Thymus (tissue), 11 donors: ENCODE results near the gene ZBTB7A. TPM values are rescaled to one million over a fixed set of nuclear protein-coding genes. Genes with fewer than 3 reads are reported as not detected.

Experiments used
- DNase-seq, 9 donors: peaks; one replicate each; pipeline ENCODE4 v3.0.0-alpha.2; 2013; ENCODE audit warnings: low spot score in 9 of 9, low read depth in 6 of 9, missing footprints in 1 of 9
- H3K27ac ChIP-seq, 2 donors: one replicate each; pipeline ENCODE4 v1.5.1; 2013; ENCODE audit warnings: control low read depth in 1 of 2, low read depth in 1 of 2, low read length in 1 of 2, mild to moderate bottlenecking in 1 of 2, moderate library complexity in 1 of 2
- H3K27me3 ChIP-seq, 2 donors: one replicate each; pipeline ENCODE4 v1.5.1; 2013; ENCODE audit warnings: low read length in 1 of 2; ENCODE audit not compliant: control insufficient read depth in 2 of 2, insufficient read depth in 1 of 2
- H3K36me3 ChIP-seq, 2 donors: one replicate each; pipeline ENCODE4 v1.5.1; 2013; ENCODE audit warnings: low read length in 1 of 2, mild to moderate bottlenecking in 1 of 2, moderate library complexity in 1 of 2; ENCODE audit not compliant: control insufficient read depth in 2 of 2, insufficient read depth in 2 of 2
- H3K4me1 ChIP-seq, 2 donors: one replicate each; pipeline ENCODE4 v1.5.1; 2013; ENCODE audit warnings: low read length in 2 of 2; ENCODE audit not compliant: control insufficient read depth in 2 of 2, insufficient read depth in 2 of 2
- H3K4me3 ChIP-seq, 2 donors: one replicate each; pipeline ENCODE4 v1.5.1; 2013; ENCODE audit warnings: low read length in 2 of 2, control low read depth in 1 of 2, mild to moderate bottlenecking in 1 of 2
- H3K9me3 ChIP-seq, 2 donors: one replicate each; pipeline ENCODE4 v1.5.1; 2013; ENCODE audit warnings: low read length in 1 of 2, mild to moderate bottlenecking in 1 of 2; ENCODE audit not compliant: control insufficient read depth in 2 of 2, insufficient read depth in 1 of 2
- WGBS: extraction: QIAGEN DNeasy Blood & Tissue Kit; methylation state at CpG from one replicate; pipeline ENCODE4 v1.1.7; 2013; 5-methylcytosine and 5-hydroxymethylcytosine counted together
- polyA plus RNA-seq: library from polyadenylated mRNA; stranded (reverse); fragments of 200-250 nt; gene quantifications from one replicate; pipeline ENCODE4 v1.2.3, GENCODE V29; 2013
- total RNA-seq: library from RNA; stranded (reverse); fragments of 120-200 nt; gene quantifications from one replicate; pipeline ENCODE4 v1.2.4, GENCODE V29; 2013
- donor health status: healthy.

The ZBTB7A gene
- total and polyA plus RNA-seq, 2 donors, result 5.1 to 9.4 TPM

DNA sequence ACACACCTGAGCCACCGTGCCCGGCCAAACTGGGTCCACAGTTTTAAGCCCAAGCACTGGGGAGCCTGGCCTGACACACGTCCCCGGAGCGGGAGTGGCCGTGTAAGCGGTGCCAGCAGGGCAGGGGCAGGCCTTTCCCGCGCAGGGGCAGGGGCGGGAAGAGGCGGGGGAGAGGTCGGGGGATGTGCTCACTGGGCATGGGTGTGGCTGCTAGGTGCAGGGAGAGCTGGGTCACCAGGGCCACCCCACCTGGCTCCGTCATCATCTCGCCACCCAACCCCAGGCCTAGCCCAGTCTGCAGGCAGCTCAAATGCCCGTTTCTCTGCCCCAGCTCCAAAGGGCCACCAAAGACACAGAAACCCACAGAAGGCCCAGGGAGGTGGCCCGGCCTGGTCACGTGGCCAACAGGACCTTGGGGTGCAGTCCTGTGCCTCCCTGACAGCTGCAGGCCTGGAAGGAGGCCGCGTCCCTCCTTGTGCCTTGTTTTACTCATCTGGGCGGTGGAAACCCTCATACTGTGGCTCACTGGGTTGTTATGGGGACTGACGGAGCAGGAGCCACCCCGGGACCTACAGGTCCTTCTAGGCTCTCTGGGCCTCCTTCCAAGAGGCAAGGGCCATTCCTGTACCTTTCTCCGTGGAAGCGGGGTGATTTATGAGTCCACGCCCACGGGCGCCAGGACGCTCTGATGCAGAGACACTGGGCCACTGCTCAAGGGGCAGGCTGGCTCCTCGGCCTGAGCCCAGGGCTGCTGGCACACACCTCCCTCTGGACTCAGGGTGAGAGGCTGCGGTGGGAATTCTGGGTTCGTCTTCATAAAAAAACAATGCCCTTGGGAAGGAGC lies 29.6 kb upstream of the ZBTB7A start:
- WGBS, result 98% methylated on average over 31 of the region's 31 CpGs

DNA sequence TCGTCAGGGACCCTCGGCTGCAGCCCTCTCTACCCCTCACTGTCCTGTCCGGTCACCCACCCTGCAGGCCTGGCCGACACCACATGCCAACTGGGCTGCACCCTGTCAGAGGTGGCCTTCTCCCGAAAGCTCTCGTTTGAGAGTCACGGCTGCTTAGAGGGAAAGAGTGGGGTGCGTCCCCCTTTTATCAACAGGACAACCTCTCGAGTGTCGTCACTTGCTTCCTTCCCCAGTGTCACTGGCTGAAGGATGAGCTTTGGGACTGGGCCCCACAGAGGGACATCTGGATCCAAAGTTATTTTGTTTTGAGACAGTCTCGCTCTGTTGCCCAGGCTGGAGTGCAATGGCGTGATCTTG lies 28.8 kb upstream of the ZBTB7A start:
- no peak overlapping the region for H3K27ac ChIP-seq
- no peak for DNase-seq
- H3K27me3 ChIP-seq, result no peaks in the 10 kb centered on the region
- H3K4me1 ChIP-seq, result no peaks in the 10 kb centered on the region
- peaks cover 80 to 83% of the 10 kb centered on the region in 2 donors for H3K36me3 ChIP-seq
- H3K9me3 ChIP-seq, result peaks cover 1 to 24% of the 10 kb centered on the region in 2 donors
- 98% methylated on average over 12 of the region's 12 CpGs for WGBS
- H3K4me3 ChIP-seq, result no peak overlapping the region

More for the DNA sequence above, 29.6 kb upstream of the ZBTB7A start:
- H3K4me1 ChIP-seq, result no peaks in the 10 kb centered on the region
- no peak overlapping the region for H3K27ac ChIP-seq
- H3K36me3 ChIP-seq, result peaks cover 81 to 91% of the 10 kb centered on the region in 2 donors
- H3K9me3 ChIP-seq, result peaks cover 1 to 24% of the 10 kb centered on the region in 2 donors
- H3K4me3 ChIP-seq, result no peak overlapping the region
- no peak for DNase-seq
- H3K27me3 ChIP-seq, result no peaks in the 10 kb centered on the region

DNA sequence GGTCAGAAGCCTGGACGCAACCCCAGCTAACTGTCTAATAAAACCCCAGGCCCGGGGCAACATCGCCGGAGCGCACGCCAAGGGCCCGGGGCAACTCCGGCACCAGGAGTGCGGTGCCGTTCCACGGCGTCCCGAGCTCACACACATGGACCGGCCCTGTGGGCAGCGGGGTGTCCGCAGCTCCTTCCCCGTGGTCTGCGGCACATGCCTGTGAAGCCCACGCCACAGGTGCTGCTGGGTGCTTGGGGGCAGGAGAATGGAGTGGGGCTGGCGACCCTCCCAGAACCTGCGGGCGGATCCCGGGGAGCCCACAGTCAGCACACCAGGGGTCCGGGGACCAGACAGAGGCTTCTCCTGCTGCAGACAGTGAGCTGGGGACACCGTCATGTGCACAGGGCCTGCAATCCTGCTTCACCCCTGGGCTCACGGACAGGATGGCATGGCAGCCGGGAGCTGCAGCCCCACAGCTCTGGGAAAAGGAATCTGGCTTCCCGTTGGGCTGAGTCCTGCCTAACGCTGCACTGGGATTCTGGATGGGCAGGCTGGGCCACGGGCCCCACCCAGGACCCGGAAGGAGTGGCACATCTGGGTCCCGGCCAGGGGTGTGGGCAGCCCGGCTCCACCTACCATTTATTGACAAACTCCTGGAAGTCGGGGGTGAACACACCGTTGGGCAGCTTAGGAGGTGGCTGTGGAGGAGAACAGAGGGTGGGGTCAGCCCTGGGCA lies 28.2 kb upstream of the ZBTB7A start:
- H3K4me3 ChIP-seq, result no peak overlapping the region
- H3K27ac ChIP-seq, result no peak overlapping the region
- WGBS, result 97% methylated on average over 35 of the region's 35 CpGs
- H3K4me1 ChIP-seq, result peaks cover 0 to 2% of the 10 kb centered on the region in 2 donors
- DNase-seq, result no peak
- H3K9me3 ChIP-seq, result peaks cover 1 to 24% of the 10 kb centered on the region in 2 donors
- no peaks in the 10 kb centered on the region for H3K27me3 ChIP-seq
- peaks cover 77 to 83% of the 10 kb centered on the region in 2 donors for H3K36me3 ChIP-seq

DNA sequence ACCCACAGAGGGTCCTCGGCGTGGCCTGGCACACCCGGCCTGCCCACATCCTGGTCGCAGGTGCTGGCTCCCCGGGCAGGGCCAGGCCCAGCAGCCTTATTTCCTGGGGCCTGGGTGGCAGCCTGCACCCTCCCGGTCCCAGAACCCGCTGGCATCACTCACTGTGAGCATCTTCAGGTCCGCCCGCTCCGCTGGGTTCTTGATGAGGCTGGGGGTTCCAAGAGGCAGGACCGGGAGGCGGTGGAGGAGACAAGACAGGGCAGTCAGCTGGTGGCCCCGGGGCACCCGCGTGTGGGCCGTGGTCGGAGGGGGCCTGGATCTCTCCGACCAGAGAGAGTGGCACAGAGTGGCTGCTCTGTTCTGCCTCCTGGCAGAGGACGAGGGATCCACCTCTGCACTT lies 27.6 kb upstream of the ZBTB7A start:
- DNase-seq, result no peak
- WGBS, result 99% methylated on average over 19 of the region's 19 CpGs
- Histone ChIP-seq H3K9me3 (peaks cover 1 to 26% of the 10 kb centered on the region in 2 donors), H3K36me3 (peaks cover 77 to 79% of the 10 kb centered on the region in 2 donors), H3K27me3 (no peaks in the 10 kb centered on the region), H3K4me3 (no peak overlapping the region), H3K27ac (no peak overlapping the region), H3K4me1 (peaks cover 6 to 8% of the 10 kb centered on the region in 2 donors)

DNA sequence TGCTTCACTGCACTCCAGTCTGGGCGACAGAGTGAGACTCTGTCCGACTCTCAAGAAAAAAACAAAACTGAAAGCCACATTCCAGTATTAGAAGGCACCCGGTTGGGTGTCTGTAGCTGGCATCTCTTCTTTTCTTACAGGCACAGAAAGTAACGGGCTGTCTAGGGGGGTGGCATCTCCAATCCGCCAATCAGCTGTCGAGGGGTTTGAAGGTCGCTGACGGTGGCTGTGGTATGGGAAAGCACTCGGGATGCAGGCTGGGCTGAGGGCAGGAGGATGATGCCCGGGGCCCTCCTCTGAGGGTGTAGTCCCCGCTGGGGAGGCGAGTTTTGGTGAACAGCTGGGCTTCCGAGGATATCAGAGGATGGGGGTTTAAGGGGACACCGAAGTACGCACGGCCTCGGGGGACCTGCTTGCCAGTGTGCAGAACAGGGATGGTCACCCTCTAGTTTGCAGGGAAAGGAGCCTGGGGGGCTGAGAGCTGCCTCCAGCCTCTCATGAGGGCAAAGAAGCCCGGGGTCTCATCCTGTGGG lies 27.0 kb upstream of the ZBTB7A start:
- Histone ChIP-seq H3K4me1 (peaks cover 11 to 14% of the 10 kb centered on the region in 2 donors), H3K36me3 (peaks cover 71 to 74% of the 10 kb centered on the region in 2 donors), H3K27me3 (no peaks in the 10 kb centered on the region), H3K27ac (no peak overlapping the region), H3K9me3 (peaks cover 1 to 29% of the 10 kb centered on the region in 2 donors), H3K4me3 (no peak overlapping the region)
- no peak for DNase-seq
- 98% methylated on average over 18 of the region's 18 CpGs for WGBS

DNA sequence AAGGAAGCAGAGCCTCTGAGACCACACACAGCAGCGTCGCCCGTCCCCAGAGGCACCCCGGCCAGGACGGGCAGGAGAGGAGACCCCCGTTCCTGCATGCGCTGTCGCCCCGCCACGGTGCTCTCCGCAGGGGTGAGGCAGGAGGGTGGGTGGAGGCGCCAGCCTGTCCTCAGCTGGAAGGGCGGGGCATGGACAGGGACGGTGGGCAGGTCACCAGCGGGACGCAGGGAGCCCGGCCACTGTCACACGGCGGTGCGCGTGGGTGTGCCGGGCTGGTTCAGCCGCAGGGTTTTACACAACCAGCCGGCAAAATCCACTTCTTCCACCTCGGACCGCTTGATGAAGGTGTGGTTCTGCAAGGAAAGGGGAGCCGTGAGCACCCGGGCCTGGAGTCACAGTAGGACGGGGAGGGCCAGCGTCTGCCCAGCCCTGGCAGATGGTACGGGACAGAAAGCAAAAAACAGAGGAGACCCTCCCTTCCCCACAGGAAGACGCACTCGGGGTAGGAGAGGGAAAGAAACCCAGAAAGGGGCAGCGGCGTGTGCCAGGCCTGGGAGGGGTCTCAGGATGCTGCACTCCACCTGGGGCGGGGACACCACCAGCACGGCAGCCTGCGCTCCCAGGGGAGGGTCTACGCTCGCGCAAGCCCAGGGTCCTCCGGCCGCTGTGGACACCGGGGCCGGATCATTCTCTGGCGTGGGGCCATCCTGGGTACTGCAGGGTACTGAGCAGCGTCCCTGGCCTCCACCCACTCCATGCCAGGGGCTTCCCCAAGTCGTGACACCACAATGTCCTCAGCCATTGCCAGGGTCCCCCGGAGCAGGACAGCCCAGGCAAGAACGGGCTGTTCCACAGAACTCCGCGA lies 23.9 kb upstream of the ZBTB7A start:
- H3K4me1 ChIP-seq, result peaks cover 21 to 41% of the 10 kb centered on the region in 2 donors
- H3K27me3 ChIP-seq, result no peaks in the 10 kb centered on the region
- DNase-seq, result no peak
- H3K9me3 ChIP-seq, result peaks cover 0 to 15% of the 10 kb centered on the region in 2 donors
- 96% methylated on average over 52 of the region's 52 CpGs for WGBS
- H3K27ac ChIP-seq, result peak overlapping the region in 1 of 2 donors; percentile 49
- H3K4me3 ChIP-seq, result no peak overlapping the region
- peaks cover 41 to 43% of the 10 kb centered on the region in 2 donors for H3K36me3 ChIP-seq

DNA sequence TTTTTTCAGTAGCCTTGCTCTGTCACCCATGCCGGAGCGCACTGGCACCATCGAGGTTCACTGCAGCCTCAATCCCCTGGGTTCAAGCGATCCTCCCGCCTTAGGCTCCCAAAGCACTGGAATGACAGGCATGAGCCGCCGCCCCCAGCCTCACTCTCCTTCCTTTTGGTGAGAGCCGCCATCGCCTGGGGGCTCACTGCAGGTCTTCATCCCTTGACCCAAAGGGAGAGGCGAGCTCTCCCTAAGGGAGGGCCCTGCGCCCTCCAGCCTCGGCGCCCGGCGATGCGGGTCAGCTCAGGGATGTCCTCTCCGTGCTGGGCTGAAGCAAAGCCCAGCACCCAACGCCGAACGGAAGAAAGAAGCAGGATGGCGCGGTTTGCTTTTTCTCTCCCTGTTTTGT lies 23.2 kb upstream of the ZBTB7A start:
- WGBS, result 80% methylated on average over 22 of the region's 22 CpGs
- no peak overlapping the region for H3K4me3 ChIP-seq

DNA sequence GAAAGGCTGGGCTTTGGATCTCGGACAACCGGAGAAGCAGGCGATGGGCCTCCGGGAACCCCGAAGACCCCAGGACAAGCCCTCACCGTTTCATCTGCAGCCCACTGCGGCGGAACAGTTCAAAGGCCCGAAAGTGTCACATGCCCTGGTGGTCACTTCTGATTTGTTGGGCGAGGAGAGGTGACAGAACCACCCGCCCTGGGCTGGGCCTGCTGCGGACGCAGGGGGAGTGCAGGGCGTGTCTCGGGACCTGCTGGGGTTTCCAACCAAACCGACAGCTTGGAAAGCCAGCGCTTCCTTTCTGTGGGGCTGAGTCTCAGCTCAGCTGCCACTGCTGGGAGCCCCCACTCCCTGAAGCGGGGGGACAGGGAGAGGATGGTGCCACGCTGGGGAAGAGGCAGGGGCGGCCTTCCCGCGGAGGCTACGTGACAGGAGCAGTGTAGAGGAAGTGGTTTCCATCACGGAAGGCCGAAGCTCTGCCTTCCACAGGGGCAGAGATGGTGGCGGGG lies 22.8 kb upstream of the ZBTB7A start:
- peak overlapping the region; percentile 87 to 88 for H3K27ac ChIP-seq
- peak overlapping the region; percentile 5 to 24 for H3K4me3 ChIP-seq
- H3K27me3 ChIP-seq, result no peaks in the 10 kb centered on the region
- H3K36me3 ChIP-seq, result peaks cover 30 to 31% of the 10 kb centered on the region in 2 donors
- 9% methylated on average over 26 of the region's 26 CpGs for WGBS
- peak in 3 of 9 donors; percentile 34 to 72 (median 51) for DNase-seq
- H3K9me3 ChIP-seq, result peaks cover 0 to 8% of the 10 kb centered on the region in 2 donors
- peaks cover 23 to 46% of the 10 kb centered on the region in 2 donors for H3K4me1 ChIP-seq

More for the DNA sequence above, 23.2 kb upstream of the ZBTB7A start:
- DNase-seq, result no peak
- H3K27ac ChIP-seq, result peak overlapping the region; percentile 87 to 88
- H3K36me3 ChIP-seq, result peaks cover 35 to 36% of the 10 kb centered on the region in 2 donors
- H3K9me3 ChIP-seq, result peaks cover 0 to 8% of the 10 kb centered on the region in 2 donors
- no peaks in the 10 kb centered on the region for H3K27me3 ChIP-seq
- H3K4me1 ChIP-seq, result peaks cover 21 to 41% of the 10 kb centered on the region in 2 donors
